ENCODE results near the gene PLEKHG4B. TPM values are rescaled to one million over a fixed set of nuclear protein-coding genes. Genes with fewer than 3 reads are reported as not detected.

The PLEKHG4B gene
- total and polyA plus RNA-seq, 2 of the 8 experiments (the other 6 are each of a cell fraction or from before 2014, with no cell fraction given): 31.1 to 43.6 TPM

DNA sequence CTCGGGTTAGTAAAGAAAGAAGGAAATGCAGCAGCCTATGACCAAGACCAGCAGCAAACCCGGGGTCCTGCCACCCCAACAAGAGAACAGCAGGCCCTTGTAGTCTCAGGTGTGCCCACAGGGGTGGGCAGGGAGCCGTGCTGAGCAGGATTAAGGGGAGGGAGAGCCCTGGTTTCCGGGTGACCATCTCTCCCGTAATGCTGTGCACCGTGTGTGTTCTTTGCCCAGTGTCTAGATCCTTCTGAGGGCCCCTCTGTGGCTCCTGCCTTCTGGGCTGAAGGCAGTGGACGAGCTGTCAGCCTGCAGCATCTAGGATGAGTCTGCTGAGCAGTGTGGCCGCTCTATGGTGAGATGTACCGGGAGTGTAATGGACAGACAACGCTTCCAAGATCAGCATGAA, 12.7 kb upstream of the PLEKHG4B start:
- Histone ChIP-seq H2AFZ (ENCODE audit: low read length) (no peak overlapping the region), H2AK5ac (ENCODE audit: low read depth, low read length) (no peak overlapping the region), H3K27me3 (replicated peaks in 1 of 4; ENCODE audit: control insufficient read depth in 3 of 4, extremely low read depth in 1 of 4, insufficient read depth in 3 of 4, low read length in 3 of 4) (no peaks in the 10 kb centered on the region; a peak in 1 of 7 replicates), H4K20me1 (replicated peaks in 1 of 2; ENCODE audit: control insufficient read depth in 1 of 2, insufficient read depth in 2 of 2, low read length in 2 of 2) (peaks cover 0 to 3% of the 10 kb centered on the region in 2 experiments), H3K4me2 (ENCODE audit: insufficient read depth in 1 of 2, low read depth in 2 of 2, low read length in 2 of 2) (no peak overlapping the region), H3K4me3 (ENCODE audit: extremely low read depth in 1 of 4, insufficient read depth in 2 of 4, low read depth in 3 of 4, low read length in 4 of 4) (no peak overlapping the region), H3K23me2 (ENCODE audit: low read depth, low read length) (no peaks in the 10 kb centered on the region), H3K23ac (ENCODE audit: insufficient read length) (no peak overlapping the region), H2BK5ac (ENCODE audit: low read depth, low read length) (no peak overlapping the region), H4K8ac (ENCODE audit: extremely low read depth, insufficient read depth, low read length) (no peak overlapping the region), H4K5ac (ENCODE audit: insufficient read length, low read depth, low read length) (no peak overlapping the region), H2BK20ac (ENCODE audit: low read length) (no peak overlapping the region), H2BK12ac (ENCODE audit: low read depth, low read length) (no peak overlapping the region), H3K4ac (replicated peaks; ENCODE audit: insufficient read length, low read depth, low read length) (no peak overlapping the region), H3K18ac (ENCODE audit: extremely low read depth, low read length) (no peak overlapping the region), H3K56ac (replicated peaks; ENCODE audit: insufficient read length, low read depth, low read length) (no peak overlapping the region), H3K4me1 (replicated peaks in 1 of 4; ENCODE audit: control insufficient read depth in 3 of 4, insufficient read depth in 4 of 4, low read length in 3 of 4) (peaks cover 3 to 28% (median 18%) of the 10 kb centered on the region in 4 experiments), H3K36me3 (ENCODE audit: control insufficient read depth in 2 of 4, insufficient read depth in 4 of 4, low read length in 3 of 4) (no peaks in the 10 kb centered on the region), H3K9me3 (ENCODE audit: insufficient read depth in 2 of 2, low read depth in 1 of 2, low read length in 1 of 2) (no peaks in the 10 kb centered on the region), H2BK120ac (replicated peaks; ENCODE audit: low read depth, low read length) (no peak overlapping the region), H4K91ac (replicated peaks; ENCODE audit: insufficient read length, low read length) (no peak overlapping the region), H3K14ac (ENCODE audit: insufficient read length) (no peak overlapping the region), H2BK15ac (ENCODE audit: low read length) (peak overlapping the region; percentile 23; the same call in 1 of the 2 replicates), H3K9ac (replicated peaks in 1 of 4; ENCODE audit: extremely low read depth in 1 of 4, low read depth in 3 of 4, low read length in 3 of 4) (no peak overlapping the region), H3K79me2 (ENCODE audit: control insufficient read depth in 1 of 2, insufficient read depth in 2 of 2, low read length in 2 of 2) (no peaks in the 10 kb centered on the region), H3K27ac (ENCODE audit: low read depth, low read length) (no peak overlapping the region), H3K79me1 (ENCODE audit: low read depth, low read length) (no peaks in the 10 kb centered on the region; the same call in 1 of the 2 replicates)
- FAIRE-seq (no peak), DNase-seq (ENCODE audit: low read depth in 1 of 2, low spot score in 2 of 2) (no peak)
- 89% methylated on average over 10 of the region's 10 CpGs; no CpG with 5 or more reads in 1 of the 2 experiments for WGBS, 2 experiments (ENCODE audit: extremely low coverage in 1 of 2, insufficient coverage in 1 of 2, insufficient read length in 1 of 2, insufficient replicate concordance in 2 of 2, low coverage in 1 of 2, low lambda C conversion rate in 2 of 2, missing lambda C conversion rate in 1 of 2)
- ChIA-PET CTCF (ENCODE audit: partially characterized antibody) (interaction anchor here (0.7 to 1.6 kb wide), 3 partner anchors 8 to 33 kb away, joined by 3 to 4 read pairs (median 4); no protein-coding TSS in a partner anchor), POLR2A (ENCODE audit: partially characterized antibody) (interaction anchor here (1.2 to 5.2 kb wide), 2 partner anchors 12 to 13 kb away, joined by 3 to 65 read pairs; partner anchors contain the start of gene PLEKHG4B)
- TF ChIP-seq SUZ12 (IDR thresholded peaks at IDR 0.05; ENCODE audit: low read length) (no peak), CBX8 (IDR thresholded peaks at IDR 0.05; ENCODE audit: borderline replicate concordance, low read depth, low read length) (no peak), BCL11A (IDR thresholded peaks at IDR 0.05; ENCODE audit: low read depth in 2 of 2, low read length in 2 of 2) (no peak), BRCA1 (IDR thresholded peaks at IDR 0.05; ENCODE audit: low read depth, low read length) (no peak), POLR2A (IDR thresholded peaks at IDR 0.05; ENCODE audit: control extremely low read depth in 1 of 2, low read depth in 2 of 2, low read length in 2 of 2) (no peak), CREB1 (IDR thresholded peaks at IDR 0.05) (no peak), TBP (IDR thresholded peaks at IDR 0.05; ENCODE audit: low read depth, low read length) (no peak), EZH2 (IDR thresholded peaks at IDR 0.05; ENCODE audit: low read depth, low read length, severe bottlenecking) (no peak)
- TF ChIP-seq, protein P1, sequence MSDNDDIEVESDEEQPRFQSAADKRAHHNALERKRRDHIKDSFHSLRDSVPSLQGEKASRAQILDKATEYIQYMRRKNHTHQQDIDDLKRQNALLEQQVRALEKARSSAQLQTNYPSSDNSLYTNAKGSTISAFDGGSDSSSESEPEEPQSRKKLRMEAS (IDR thresholded peaks at IDR 0.05): no peak
